CD14-positive monocyte (primary cell): ENCODE measurements around the gene FBLIM1. TPM values are rescaled to one million over a fixed set of nuclear protein-coding genes. Genes with fewer than 3 reads are reported as not detected.
A peak's percentile ranks its signal among the peaks of the same experiment; 100 is the strongest.

Experiments used
- DNase-seq, 3 donors: peaks; one replicate each; pipeline ENCODE4 v3.0.0-alpha.2; 2011 to 2022
- H2AFZ ChIP-seq: 2 replicates; pipeline ENCODE4 v1.6.0; 2012; ENCODE audit warnings: mild to moderate bottlenecking, low read depth, low read length, inconsistent platforms; ENCODE audit not compliant: insufficient read depth, poor library complexity, severe bottlenecking
- H3K27ac ChIP-seq, 2 donors: 1 replicate in 1 of 2; 2 replicates in 1 of 2; pipeline ENCODE4 v1.5.1; 2012 to 2013; ENCODE audit warnings: low read length in 2 of 2, control low read depth in 1 of 2, inconsistent platforms in 1 of 2, low read depth in 1 of 2, mild to moderate bottlenecking in 1 of 2
- H3K27me3 ChIP-seq, 2 donors: one replicate each; pipeline versions ENCODE4 v1.6.0 to v1.6.1; 2011 to 2013; ENCODE audit warnings: low read length in 2 of 2; ENCODE audit not compliant: control insufficient read depth in 2 of 2, insufficient read depth in 2 of 2
- H3K36me3 ChIP-seq, 2 donors: replicated peaks in 1 of 2; 1 replicate in 1 of 2; 2 replicates in 1 of 2; pipeline versions ENCODE4 v1.5.1 to v1.6.1; 2012 to 2013; ENCODE audit warnings: low read length in 2 of 2, control low read depth in 1 of 2, inconsistent platforms in 1 of 2, mild to moderate bottlenecking in 1 of 2; ENCODE audit not compliant: insufficient read depth in 2 of 2, control insufficient read depth in 1 of 2
- H3K4me1 ChIP-seq, 2 donors: 1 replicate in 1 of 2; 2 replicates in 1 of 2; pipeline versions ENCODE4 v1.5.1 to v1.6.1; 2012 to 2013; ENCODE audit warnings: low read length in 2 of 2, control low read depth in 1 of 2, inconsistent platforms in 1 of 2, mild to moderate bottlenecking in 1 of 2, moderate library complexity in 1 of 2; ENCODE audit not compliant: insufficient read depth in 2 of 2, control insufficient read depth in 1 of 2
- H3K4me2 ChIP-seq: replicated peaks from 2 replicates; pipeline ENCODE3; 2012; ENCODE audit warnings: low read length, moderate library complexity, mild to moderate bottlenecking; ENCODE audit not compliant: poor library complexity, severe bottlenecking; ENCODE audit errors: extremely low read depth
- H3K4me3 ChIP-seq, 3 experiments: fragments of 200-600 bp in 1 of 3; sonication (generic) in 1 of 3; replicated peaks in 1 of 3; 1 replicate in 2 of 3; 2 replicates in 1 of 3; pipeline ENCODE4 v1.5.1; 2011 to 2013; ENCODE audit warnings: low read length in 3 of 3, mild to moderate bottlenecking in 3 of 3, control low read depth in 2 of 3, low read depth in 2 of 3, inconsistent platforms in 1 of 3, moderate library complexity in 1 of 3
- H3K79me2 ChIP-seq: 2 replicates; pipeline ENCODE4 v1.6.0; 2012; ENCODE audit warnings: mild to moderate bottlenecking, control low read depth, inconsistent platforms, low read length, moderate library complexity; ENCODE audit not compliant: insufficient read depth
- H3K9ac ChIP-seq: 2 replicates; pipeline ENCODE4 v1.6.0; 2017; ENCODE audit warnings: low read length, mild to moderate bottlenecking; ENCODE audit not compliant: insufficient read depth, poor library complexity, severe bottlenecking
- H3K9me3 ChIP-seq, 2 donors: replicated peaks in 1 of 2; 1 replicate in 1 of 2; 2 replicates in 1 of 2; pipeline versions ENCODE4 v1.5.1 to v1.6.1; 2012 to 2013; ENCODE audit warnings: low read length in 2 of 2, control low read depth in 1 of 2; ENCODE audit not compliant: control insufficient read depth in 1 of 2, insufficient read depth in 1 of 2
- H4K20me1 ChIP-seq: 2 replicates; pipeline ENCODE4 v1.6.0; 2012; ENCODE audit warnings: mild to moderate bottlenecking, low read length, control low read depth, moderate library complexity; ENCODE audit not compliant: insufficient read depth
- H3K27ac Mint-ChIP-seq, 7 donors: one replicate each; pipeline ENCODE4 v1.8.0; 2020; ENCODE audit warnings: mild to moderate bottlenecking in 7 of 7, mixed read lengths in 7 of 7, moderate library complexity in 6 of 7, inconsistent platforms in 2 of 7
- H3K27me3 Mint-ChIP-seq, 3 donors: one replicate each; pipeline ENCODE4 v1.8.0; 2021 to 2022; ENCODE audit warnings: low read depth in 3 of 3, mild to moderate bottlenecking in 3 of 3, mixed read lengths in 3 of 3, moderate library complexity in 3 of 3, inconsistent platforms in 1 of 3
- H3K36me3 Mint-ChIP-seq, 2 donors: one replicate each; pipeline ENCODE4 v1.8.0; 2020; ENCODE audit warnings: mixed read lengths in 2 of 2, inconsistent platforms in 1 of 2, mild to moderate bottlenecking in 1 of 2
- H3K4me1 Mint-ChIP-seq: one replicate; pipeline ENCODE4 v1.8.0; 2020; ENCODE audit warnings: mild to moderate bottlenecking, mixed read lengths
- H3K4me3 Mint-ChIP-seq, 2 donors: one replicate each; pipeline ENCODE4 v1.8.0; 2020; ENCODE audit warnings: mild to moderate bottlenecking in 2 of 2, mixed read lengths in 2 of 2, moderate library complexity in 1 of 2
- H3K9me3 Mint-ChIP-seq, 7 donors: one replicate each; pipeline ENCODE4 v1.8.0; 2020 to 2022; ENCODE audit warnings: mixed read lengths in 7 of 7, mild to moderate bottlenecking in 6 of 7, moderate library complexity in 6 of 7, inconsistent platforms in 2 of 7
- CTCF ChIP-seq: fragments of 200-600 bp; IDR thresholded peaks from one replicate; pipeline ENCODE4 v1.8.0; 2022; ENCODE audit warnings: antibody characterized with exemption, mild to moderate bottlenecking
- WGBS: methylation state at CpG from one replicate; pipeline ENCODE4 v1.1.5; 2013; ENCODE audit warnings: missing lambda C conversion rate; ENCODE audit not compliant: insufficient coverage; 5-methylcytosine and 5-hydroxymethylcytosine counted together
- intact Hi-C, 2 donors: fragments of 100-400 bp; cut with micrococcal nuclease; formaldehyde crosslinking; loops; one replicate each; pipeline versions ENCODE4 v1.15.0 to v1.15.1; 2023
- polyA plus RNA-seq, 3 donors: library from polyadenylated mRNA; depleted of rRNA in 1 of 3; unstranded in 2 of 3; stranded (reverse) in 1 of 3; fragments of 300-500 nt in 2 of 3; fragments of >200 nt in 1 of 3; fragmentation: Illumina TruSeq in 2 of 3; gene quantifications; 1 replicate in 2 of 3; 2 replicates in 1 of 3; pipeline ENCODE4 v1.2.3, GENCODE V29; 2012 to 2021

The FBLIM1 gene
- polyA plus RNA-seq, 3 donors, result not detected

- WGBS, result over 99% methylated on average over 15 of the region's 16 CpGs
- Histone ChIP-seq H4K20me1 (peaks cover 17% of the 10 kb centered on the region), H3K9ac (no peak overlapping the region), H3K4me1 (no peaks in the 10 kb centered on the region), H2AFZ (no peak overlapping the region), H3K9me3 (no peaks in the 10 kb centered on the region), H3K27ac (no peak overlapping the region), H3K79me2 (no peaks in the 10 kb centered on the region), H3K4me2 (no peak overlapping the region), H3K36me3 (peaks cover 88 to 94% of the 10 kb centered on the region in 2 donors), H3K27me3 (no peaks in the 10 kb centered on the region), H3K4me3 (no peak overlapping the region)
- Mint-ChIP-seq H3K9me3 (no peaks in the 10 kb centered on the region), H3K4me3 (no peak overlapping the region), H3K36me3 (peaks cover 73 to 90% of the 10 kb centered on the region in 2 donors), H3K4me1 (no peaks in the 10 kb centered on the region), H3K27me3 (peaks cover 0 to 3% (median 2%) of the 10 kb centered on the region in 3 donors), H3K27ac (peak overlapping the region in 1 of 7 donors; percentile 30)
- intact Hi-C loops, result no loop called here
- DNase-seq, result no peak
- no peak for TF ChIP-seq CTCF
These were observed 27.7 kb upstream of the FBLIM1 start for GRCh38 chr1:15730936-15731335.

- WGBS, result 98% methylated on average over 30 of the region's 39 CpGs
These were observed 26.6 kb upstream of the FBLIM1 start for GRCh38 chr1:15731735-15732685.

More at GRCh38 chr1:15731735-15732685, 26.6 kb upstream of the FBLIM1 start:
- Histone ChIP-seq H3K27me3 (no peaks in the 10 kb centered on the region), H4K20me1 (peaks cover 17% of the 10 kb centered on the region), H3K79me2 (no peaks in the 10 kb centered on the region), H3K4me1 (no peaks in the 10 kb centered on the region), H3K27ac (no peak overlapping the region), H3K9ac (no peak overlapping the region), H3K4me3 (no peak overlapping the region), H3K4me2 (no peak overlapping the region), H3K9me3 (no peaks in the 10 kb centered on the region), H2AFZ (no peak overlapping the region), H3K36me3 (peaks cover 78 to 83% of the 10 kb centered on the region in 2 donors)
- no peaks in the 10 kb centered on the region for H3K4me1 Mint-ChIP-seq
- DNase-seq, result no peak
- intact Hi-C loops, result no loop called here
- no peak overlapping the region for H3K4me3 Mint-ChIP-seq
- no peaks in the 10 kb centered on the region for H3K9me3 Mint-ChIP-seq
- TF ChIP-seq CTCF, result no peak
- H3K27ac Mint-ChIP-seq, result peak overlapping the region in 2 of 7 donors; percentile 18 to 36
- H3K36me3 Mint-ChIP-seq, result peaks cover 64 to 79% of the 10 kb centered on the region in 2 donors
- peaks cover 0 to 3% (median 0%) of the 10 kb centered on the region in 3 donors for H3K27me3 Mint-ChIP-seq
